Liver (tissue), 9 donors: ENCODE measurements around the gene CTRB1. TPM values are rescaled to one million over a fixed set of nuclear protein-coding genes. Genes with fewer than 3 reads are reported as not detected.

ENCODE experiments used
- DNase-seq: peaks from one replicate; pipeline ENCODE4 v3.0.0-alpha.2; 2017; ENCODE audit warnings: low spot score
- H3K27ac ChIP-seq, 2 donors: one replicate each; pipeline ENCODE4 v1.7.0; 2013; ENCODE audit warnings: inconsistent platforms in 2 of 2, low read length in 2 of 2, control low read depth in 1 of 2, low read depth in 1 of 2, mild to moderate bottlenecking in 1 of 2
- H3K27me3 ChIP-seq, 4 donors: one replicate each; pipeline versions ENCODE4 v1.6.1 to v1.7.0; 2013; ENCODE audit warnings: low read length in 3 of 4, inconsistent platforms in 1 of 4, mild to moderate bottlenecking in 1 of 4, moderate library complexity in 1 of 4; ENCODE audit not compliant: control insufficient read depth in 4 of 4, insufficient read depth in 4 of 4
- H3K36me3 ChIP-seq, 4 donors: one replicate each; pipeline versions ENCODE4 v1.6.1 to v1.7.0; 2013; ENCODE audit warnings: low read length in 3 of 4, mild to moderate bottlenecking in 3 of 4, low read depth in 1 of 4, moderate library complexity in 1 of 4; ENCODE audit not compliant: control insufficient read depth in 4 of 4, insufficient read depth in 3 of 4
- H3K4me1 ChIP-seq, 4 donors: one replicate each; pipeline versions ENCODE4 v1.6.1 to v1.7.0; 2013; ENCODE audit warnings: low read length in 3 of 4, mild to moderate bottlenecking in 3 of 4, moderate library complexity in 1 of 4; ENCODE audit not compliant: control insufficient read depth in 4 of 4, insufficient read depth in 4 of 4
- H3K4me3 ChIP-seq, 3 donors: one replicate each; pipeline versions ENCODE4 v1.6.1 to v1.7.0; 2013; ENCODE audit warnings: low read length in 3 of 3, control low read depth in 1 of 3, low read depth in 1 of 3, mild to moderate bottlenecking in 1 of 3
- H3K9ac ChIP-seq, 2 donors: one replicate each; pipeline ENCODE4 v1.7.0; 2013; ENCODE audit warnings: low read length in 2 of 2, mild to moderate bottlenecking in 2 of 2, moderate library complexity in 2 of 2, control low read depth in 1 of 2, low read depth in 1 of 2
- H3K9me3 ChIP-seq, 4 donors: one replicate each; pipeline versions ENCODE4 v1.6.1 to v1.7.0; 2013; ENCODE audit warnings: low read length in 3 of 4; ENCODE audit not compliant: control insufficient read depth in 4 of 4
- EGR1 ChIP-seq, 2 donors: IDR thresholded peaks; 2 replicates each; pipeline ENCODE4 v1.6.1; 2016 to 2018; ENCODE audit warnings: antibody characterized with exemption in 2 of 2, low read depth in 2 of 2
- FOXA1 ChIP-seq: IDR thresholded peaks from 2 replicates; pipeline ENCODE4 v1.6.1; 2016; ENCODE audit warnings: antibody characterized with exemption
- FOXA2 ChIP-seq: IDR thresholded peaks from 2 replicates; pipeline ENCODE4 v1.6.1; 2016; ENCODE audit warnings: antibody characterized with exemption
- GABPA ChIP-seq, 2 donors: IDR thresholded peaks in 1 of 2; conservative IDR thresholded peaks in 1 of 2; 2 replicates each; pipeline ENCODE4 v1.6.1; 2016; ENCODE audit warnings: antibody characterized with exemption in 2 of 2, mild to moderate bottlenecking in 1 of 2, moderate library complexity in 1 of 2
- HNF4A ChIP-seq, 2 donors: conservative IDR thresholded peaks; 2 replicates each; pipeline ENCODE4 v1.6.1; 2016; ENCODE audit warnings: antibody characterized with exemption in 2 of 2, mild to moderate bottlenecking in 2 of 2
- HNF4G ChIP-seq: IDR thresholded peaks from 2 replicates; pipeline ENCODE4 v1.6.1; 2016; ENCODE audit warnings: antibody characterized with exemption
- JUND ChIP-seq, 2 donors: IDR thresholded peaks; 2 replicates each; pipeline ENCODE4 v1.6.1; 2016; ENCODE audit warnings: antibody characterized with exemption in 2 of 2
- NR2F2 ChIP-seq: IDR thresholded peaks from 2 replicates; pipeline ENCODE4 v1.6.1; 2016; ENCODE audit warnings: antibody characterized with exemption
- RAD21 ChIP-seq, 2 donors: IDR thresholded peaks; 2 replicates each; pipeline ENCODE4 v1.6.1; 2016; ENCODE audit warnings: antibody characterized with exemption in 2 of 2, mild to moderate bottlenecking in 2 of 2
- RXRA ChIP-seq, 2 donors: IDR thresholded peaks; 2 replicates each; pipeline ENCODE4 v1.6.1; 2017 to 2018; ENCODE audit warnings: antibody characterized with exemption in 2 of 2, mild to moderate bottlenecking in 1 of 2
- SP1 ChIP-seq: IDR thresholded peaks from 2 replicates; pipeline ENCODE4 v1.6.1; 2018; ENCODE audit warnings: antibody characterized with exemption, mild to moderate bottlenecking
- TAF1 ChIP-seq: conservative IDR thresholded peaks from 2 replicates; pipeline ENCODE4 v1.6.1; 2016; ENCODE audit warnings: antibody characterized with exemption, mild to moderate bottlenecking
- YY1 ChIP-seq: IDR thresholded peaks from 2 replicates; pipeline ENCODE4 v1.6.1; 2016; ENCODE audit warnings: antibody characterized with exemption, mild to moderate bottlenecking
- WGBS: extraction: QIAGEN DNeasy Blood & Tissue Kit; methylation state at CpG from one replicate; pipeline ENCODE4 v1.1.7; 2013; 5-methylcytosine and 5-hydroxymethylcytosine counted together
- polyA plus RNA-seq, 2 donors: library from polyadenylated mRNA; stranded (reverse) in 1 of 2; unstranded in 1 of 2; fragments of 200-250 nt in 1 of 2; fragments of >200 nt in 1 of 2; fragmentation: Nextera tagmentation in 1 of 2; extraction: Ambion mirVana in 1 of 2; gene quantifications; one replicate each; pipeline versions ENCODE4 v1.2.1 to v1.2.3, GENCODE V29; 2013 to 2015
- total RNA-seq, 2 donors: library from RNA; depleted of rRNA; stranded (reverse); fragments of >200 nt; gene quantifications; one replicate each; pipeline ENCODE4 v1.2.3, GENCODE V29; 2014
- TF ChIP-seq, protein P1 (sequence below): fragments of 150-350 bp; IDR thresholded peaks from 2 replicates; pipeline ENCODE4 v1.5.1; 2017; ENCODE audit warnings: improper control_type of control experiment, low read depth, low read length; ENCODE audit not compliant: missing input control
- TF ChIP-seq, protein P2 (sequence below): IDR thresholded peaks from 2 replicates; pipeline ENCODE4 v1.6.1; 2016; ENCODE audit warnings: antibody characterized with exemption, mild to moderate bottlenecking
- TF ChIP-seq, protein P3 (sequence below): IDR thresholded peaks from 2 replicates; pipeline ENCODE4 v1.6.1; 2016; ENCODE audit warnings: antibody characterized with exemption
- TF ChIP-seq, protein P4 (sequence below): IDR thresholded peaks from 2 replicates; pipeline ENCODE4 v1.6.1; 2016; ENCODE audit warnings: antibody characterized with exemption
- TF ChIP-seq, protein P5 (sequence below): IDR thresholded peaks from 2 replicates; pipeline ENCODE4 v1.6.1; 2016; ENCODE audit warnings: antibody characterized with exemption
- donor health status: healthy.
- donor health status: healthy.
- donor health status: healthy.
- donor health status: healthy.
- donor health status: healthy.

Gene CTRB1
- total and polyA plus RNA-seq, 4 donors = not detected

DNA sequence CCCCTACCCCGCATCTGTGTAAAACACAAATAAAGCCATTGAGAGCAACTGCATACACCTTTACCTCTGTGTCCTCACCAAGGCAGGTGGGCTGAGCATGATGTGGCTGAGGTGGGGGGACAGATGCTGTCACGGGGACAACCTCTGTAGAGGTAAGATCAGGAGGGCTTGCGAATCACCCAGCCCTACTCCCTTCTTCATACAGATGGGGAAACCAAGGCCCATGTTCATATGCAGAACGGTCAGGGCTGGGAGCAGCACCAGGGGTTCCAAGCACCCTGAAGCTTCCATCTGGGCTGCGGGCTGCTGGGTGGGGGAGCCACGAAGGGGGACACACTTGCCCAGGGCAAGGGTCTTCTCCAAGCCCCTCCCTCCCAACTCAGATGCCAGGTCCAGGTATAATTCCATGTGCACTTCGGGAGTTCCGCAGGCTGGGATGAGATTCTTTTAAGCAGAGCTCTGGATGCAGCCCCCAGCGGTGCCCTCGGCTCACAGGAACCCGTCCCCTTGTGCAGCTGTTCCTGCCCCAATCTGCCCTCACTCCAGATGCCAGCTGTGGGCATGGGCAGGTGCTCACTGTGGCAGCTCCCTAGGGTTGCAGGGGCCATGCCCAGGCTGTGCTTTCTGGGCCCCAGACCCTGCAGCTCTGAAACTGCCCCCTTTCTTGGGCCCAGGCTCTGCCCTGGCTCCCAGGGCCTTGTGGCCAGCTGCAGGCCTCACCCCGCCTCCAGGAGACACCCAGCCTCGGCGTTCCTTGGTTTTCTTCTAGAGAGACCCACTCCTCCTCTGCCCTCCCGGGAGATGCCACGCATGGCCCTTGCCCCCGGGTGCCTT, 9.6 kb downstream of the CTRB1 start:
- no peak overlapping the region for H3K9ac ChIP-seq
- no peak for TF ChIP-seq GABPA (IDR thresholded peaks at IDR 0.05 in 1 of 2, conservative IDR thresholded peaks at IDR 0.05 in 1 of 2)
- no peak for TF ChIP-seq RAD21 (IDR thresholded peaks at IDR 0.05)
- TF ChIP-seq, protein P1, sequence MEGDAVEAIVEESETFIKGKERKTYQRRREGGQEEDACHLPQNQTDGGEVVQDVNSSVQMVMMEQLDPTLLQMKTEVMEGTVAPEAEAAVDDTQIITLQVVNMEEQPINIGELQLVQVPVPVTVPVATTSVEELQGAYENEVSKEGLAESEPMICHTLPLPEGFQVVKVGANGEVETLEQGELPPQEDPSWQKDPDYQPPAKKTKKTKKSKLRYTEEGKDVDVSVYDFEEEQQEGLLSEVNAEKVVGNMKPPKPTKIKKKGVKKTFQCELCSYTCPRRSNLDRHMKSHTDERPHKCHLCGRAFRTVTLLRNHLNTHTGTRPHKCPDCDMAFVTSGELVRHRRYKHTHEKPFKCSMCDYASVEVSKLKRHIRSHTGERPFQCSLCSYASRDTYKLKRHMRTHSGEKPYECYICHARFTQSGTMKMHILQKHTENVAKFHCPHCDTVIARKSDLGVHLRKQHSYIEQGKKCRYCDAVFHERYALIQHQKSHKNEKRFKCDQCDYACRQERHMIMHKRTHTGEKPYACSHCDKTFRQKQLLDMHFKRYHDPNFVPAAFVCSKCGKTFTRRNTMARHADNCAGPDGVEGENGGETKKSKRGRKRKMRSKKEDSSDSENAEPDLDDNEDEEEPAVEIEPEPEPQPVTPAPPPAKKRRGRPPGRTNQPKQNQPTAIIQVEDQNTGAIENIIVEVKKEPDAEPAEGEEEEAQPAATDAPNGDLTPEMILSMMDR = no peak
- TF ChIP-seq HNF4G = no peak
- TF ChIP-seq, protein P2, sequence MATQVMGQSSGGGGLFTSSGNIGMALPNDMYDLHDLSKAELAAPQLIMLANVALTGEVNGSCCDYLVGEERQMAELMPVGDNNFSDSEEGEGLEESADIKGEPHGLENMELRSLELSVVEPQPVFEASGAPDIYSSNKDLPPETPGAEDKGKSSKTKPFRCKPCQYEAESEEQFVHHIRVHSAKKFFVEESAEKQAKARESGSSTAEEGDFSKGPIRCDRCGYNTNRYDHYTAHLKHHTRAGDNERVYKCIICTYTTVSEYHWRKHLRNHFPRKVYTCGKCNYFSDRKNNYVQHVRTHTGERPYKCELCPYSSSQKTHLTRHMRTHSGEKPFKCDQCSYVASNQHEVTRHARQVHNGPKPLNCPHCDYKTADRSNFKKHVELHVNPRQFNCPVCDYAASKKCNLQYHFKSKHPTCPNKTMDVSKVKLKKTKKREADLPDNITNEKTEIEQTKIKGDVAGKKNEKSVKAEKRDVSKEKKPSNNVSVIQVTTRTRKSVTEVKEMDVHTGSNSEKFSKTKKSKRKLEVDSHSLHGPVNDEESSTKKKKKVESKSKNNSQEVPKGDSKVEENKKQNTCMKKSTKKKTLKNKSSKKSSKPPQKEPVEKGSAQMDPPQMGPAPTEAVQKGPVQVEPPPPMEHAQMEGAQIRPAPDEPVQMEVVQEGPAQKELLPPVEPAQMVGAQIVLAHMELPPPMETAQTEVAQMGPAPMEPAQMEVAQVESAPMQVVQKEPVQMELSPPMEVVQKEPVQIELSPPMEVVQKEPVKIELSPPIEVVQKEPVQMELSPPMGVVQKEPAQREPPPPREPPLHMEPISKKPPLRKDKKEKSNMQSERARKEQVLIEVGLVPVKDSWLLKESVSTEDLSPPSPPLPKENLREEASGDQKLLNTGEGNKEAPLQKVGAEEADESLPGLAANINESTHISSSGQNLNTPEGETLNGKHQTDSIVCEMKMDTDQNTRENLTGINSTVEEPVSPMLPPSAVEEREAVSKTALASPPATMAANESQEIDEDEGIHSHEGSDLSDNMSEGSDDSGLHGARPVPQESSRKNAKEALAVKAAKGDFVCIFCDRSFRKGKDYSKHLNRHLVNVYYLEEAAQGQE = no peak
- TF ChIP-seq HNF4A (conservative IDR thresholded peaks at IDR 0.05) = no peak
- TF ChIP-seq FOXA2 = no peak
- no peak for TF ChIP-seq NR2F2
- TF ChIP-seq, protein P3, sequence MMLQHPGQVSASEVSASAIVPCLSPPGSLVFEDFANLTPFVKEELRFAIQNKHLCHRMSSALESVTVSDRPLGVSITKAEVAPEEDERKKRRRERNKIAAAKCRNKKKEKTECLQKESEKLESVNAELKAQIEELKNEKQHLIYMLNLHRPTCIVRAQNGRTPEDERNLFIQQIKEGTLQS = no peak
- no peak for TF ChIP-seq JUND (IDR thresholded peaks at IDR 0.05)
- TF ChIP-seq FOXA1 = no peak
- no peak for TF ChIP-seq EGR1 (IDR thresholded peaks at IDR 0.05; ENCODE audit: low read depth in 2 of 2)
- no peak for TF ChIP-seq YY1
- TF ChIP-seq, protein P4, sequence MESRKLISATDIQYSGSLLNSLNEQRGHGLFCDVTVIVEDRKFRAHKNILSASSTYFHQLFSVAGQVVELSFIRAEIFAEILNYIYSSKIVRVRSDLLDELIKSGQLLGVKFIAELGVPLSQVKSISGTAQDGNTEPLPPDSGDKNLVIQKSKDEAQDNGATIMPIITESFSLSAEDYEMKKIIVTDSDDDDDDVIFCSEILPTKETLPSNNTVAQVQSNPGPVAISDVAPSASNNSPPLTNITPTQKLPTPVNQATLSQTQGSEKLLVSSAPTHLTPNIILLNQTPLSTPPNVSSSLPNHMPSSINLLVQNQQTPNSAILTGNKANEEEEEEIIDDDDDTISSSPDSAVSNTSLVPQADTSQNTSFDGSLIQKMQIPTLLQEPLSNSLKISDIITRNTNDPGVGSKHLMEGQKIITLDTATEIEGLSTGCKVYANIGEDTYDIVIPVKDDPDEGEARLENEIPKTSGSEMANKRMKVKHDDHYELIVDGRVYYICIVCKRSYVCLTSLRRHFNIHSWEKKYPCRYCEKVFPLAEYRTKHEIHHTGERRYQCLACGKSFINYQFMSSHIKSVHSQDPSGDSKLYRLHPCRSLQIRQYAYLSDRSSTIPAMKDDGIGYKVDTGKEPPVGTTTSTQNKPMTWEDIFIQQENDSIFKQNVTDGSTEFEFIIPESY = no peak
- TF ChIP-seq, protein P5, sequence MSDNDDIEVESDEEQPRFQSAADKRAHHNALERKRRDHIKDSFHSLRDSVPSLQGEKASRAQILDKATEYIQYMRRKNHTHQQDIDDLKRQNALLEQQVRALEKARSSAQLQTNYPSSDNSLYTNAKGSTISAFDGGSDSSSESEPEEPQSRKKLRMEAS = no peak
- TF ChIP-seq SP1 = no peak
- TF ChIP-seq RXRA (IDR thresholded peaks at IDR 0.05) = no peak
- TF ChIP-seq TAF1 = no peak
- no peak overlapping the region for H3K27ac ChIP-seq
- H3K27me3 ChIP-seq = no peaks in the 10 kb centered on the region
- DNase-seq = no peak
- H3K4me1 ChIP-seq = no peaks in the 10 kb centered on the region
- peaks cover 3 to 17% (median 15%) of the 10 kb centered on the region in 4 donors for H3K36me3 ChIP-seq
- H3K9me3 ChIP-seq = no peaks in the 10 kb centered on the region
- no peak overlapping the region for H3K4me3 ChIP-seq
- WGBS = 90% methylated on average over 17 of the region's 17 CpGs
